Pulmonary artery endothelial cell (primary cell): ENCODE measurements around the gene IGSF21. TPM values are rescaled to one million over a fixed set of nuclear protein-coding genes. Genes with fewer than 3 reads are reported as not detected.

Experiments used
- DNase-seq: peaks from one replicate; pipeline ENCODE4 v3.0.0-alpha.2; 2011; ENCODE audit warnings: low read depth, low spot score
- total RNA-seq: library from RNA; depleted of rRNA; stranded (reverse); fragments of >200 nt; gene quantifications from 2 replicates; pipeline ENCODE4 v1.2.3, GENCODE V29; 2014

The IGSF21 gene
- total RNA-seq, 1 donor from 2014 or later, result not detected

DNA sequence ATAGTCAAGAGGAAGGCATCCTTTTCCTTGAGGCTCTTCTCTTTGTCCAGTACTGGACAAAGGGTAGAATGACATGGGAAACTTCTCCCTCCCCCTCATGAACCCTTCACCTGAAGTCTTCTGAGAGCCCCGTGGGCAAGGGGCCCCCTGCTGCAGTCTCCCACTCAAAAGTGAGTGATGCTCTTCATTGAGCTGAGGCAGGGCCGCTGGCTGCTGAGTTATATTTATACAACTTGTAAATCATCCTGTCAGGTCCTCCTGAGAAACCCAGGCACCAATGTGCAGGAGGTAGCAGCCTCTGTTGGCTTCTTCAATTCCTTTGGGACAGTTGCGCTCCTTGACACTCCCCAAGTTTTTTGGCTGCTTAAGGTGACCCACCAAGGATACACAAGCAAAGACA is 150.2 kb downstream of the IGSF21 start:
- no peak for DNase-seq

DNA sequence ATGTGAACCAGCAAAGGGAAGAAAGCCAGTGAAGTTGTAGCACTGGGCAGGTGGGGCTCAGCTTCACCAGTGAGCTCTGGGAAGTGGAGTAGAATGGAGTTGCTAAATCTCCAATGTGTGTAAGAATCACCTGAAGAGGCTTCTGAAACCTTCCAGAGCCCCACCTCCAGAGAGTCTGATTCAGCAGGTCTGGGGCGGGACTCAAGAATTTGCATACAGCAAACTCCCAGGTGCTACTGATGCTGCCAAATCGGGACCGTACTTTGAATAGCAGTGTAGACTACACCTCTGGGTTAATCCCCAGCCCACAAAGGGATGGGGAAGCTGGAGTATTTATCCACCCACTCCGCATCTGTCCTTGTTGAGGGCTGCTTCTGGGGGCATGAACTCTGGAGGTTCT is 154.3 kb downstream of the IGSF21 start:
- DNase-seq, result no peak

- no peak for DNase-seq
Measured at GRCh38 chr1:18262726-18263125, 155.1 kb downstream of the IGSF21 start.

DNA sequence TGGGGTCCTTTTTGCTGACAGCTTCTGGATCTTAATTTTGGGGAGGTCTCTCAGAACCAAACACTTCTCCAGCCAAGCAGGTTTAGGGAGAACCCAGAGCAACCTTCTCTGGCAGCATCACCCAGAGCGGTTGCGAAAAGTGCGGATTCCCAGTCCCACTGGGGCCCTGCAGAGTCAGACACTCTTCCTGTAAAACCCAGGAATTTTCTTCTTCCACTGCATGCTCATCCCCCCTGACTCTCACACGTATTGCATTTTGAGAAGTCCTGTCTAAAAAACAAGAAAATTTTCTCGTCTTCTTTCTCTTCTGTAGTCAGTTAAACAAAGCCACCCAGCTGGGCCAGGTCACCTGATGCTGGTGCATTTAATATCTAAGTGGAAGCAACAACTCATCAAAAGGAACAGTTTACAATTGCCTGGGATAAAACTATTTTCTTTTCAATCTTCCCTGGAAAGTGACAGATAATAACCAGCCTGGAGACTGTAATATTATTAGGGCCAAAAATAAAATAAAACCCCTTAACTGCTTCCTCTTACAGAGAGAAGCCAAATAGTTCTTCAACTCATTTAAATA is 156.0 kb downstream of the IGSF21 start:
- DNase-seq, result no peak

DNA sequence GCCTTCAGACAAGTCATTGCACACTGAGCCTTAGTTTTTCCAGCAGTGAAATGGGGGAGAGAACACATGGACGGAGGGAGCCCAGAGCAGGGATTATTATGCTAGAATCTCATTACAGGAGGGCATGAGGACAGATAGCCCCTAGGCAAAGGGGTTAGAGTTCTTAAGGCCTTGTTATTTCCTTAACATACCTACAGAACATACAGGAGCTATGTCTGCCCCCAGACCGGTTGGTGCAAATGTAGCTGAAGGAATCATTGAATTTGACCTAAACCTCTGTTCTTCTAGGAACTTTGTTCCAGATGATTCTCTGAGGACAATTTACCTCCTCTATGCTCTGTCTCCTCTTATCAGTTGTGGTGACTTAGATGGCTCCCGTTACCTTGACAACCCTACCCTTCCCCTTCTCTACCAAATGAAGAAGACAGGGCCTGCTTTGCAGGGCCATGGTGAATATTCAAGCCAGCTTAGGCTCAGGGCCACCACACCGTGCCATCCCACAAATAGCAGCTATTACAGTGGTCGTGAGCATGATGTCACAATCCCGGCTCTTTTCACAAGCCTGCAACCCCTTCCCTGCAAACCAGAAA is 156.9 kb downstream of the IGSF21 start:
- DNase-seq, result no peak

DNA sequence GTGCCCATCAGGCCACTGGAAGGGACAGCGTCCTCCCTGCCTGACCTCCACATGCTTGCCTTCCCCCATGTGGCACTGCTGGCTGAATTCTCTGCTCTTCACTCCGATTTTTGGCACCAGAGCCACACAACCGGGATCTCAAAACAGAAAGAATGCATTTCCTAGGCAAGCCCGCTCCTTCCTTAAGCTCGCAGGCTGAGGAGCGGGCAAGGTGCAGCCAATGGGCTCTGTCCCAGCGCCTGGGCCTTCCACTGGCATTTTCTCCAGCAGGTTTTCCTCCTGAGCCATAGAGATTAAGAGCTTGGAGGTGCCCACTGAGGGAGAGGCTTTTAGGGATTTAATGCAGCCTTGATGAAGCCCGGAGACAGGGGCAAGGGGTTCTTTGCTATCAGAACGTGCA is 158.0 kb downstream of the IGSF21 start:
- no peak for DNase-seq

DNA sequence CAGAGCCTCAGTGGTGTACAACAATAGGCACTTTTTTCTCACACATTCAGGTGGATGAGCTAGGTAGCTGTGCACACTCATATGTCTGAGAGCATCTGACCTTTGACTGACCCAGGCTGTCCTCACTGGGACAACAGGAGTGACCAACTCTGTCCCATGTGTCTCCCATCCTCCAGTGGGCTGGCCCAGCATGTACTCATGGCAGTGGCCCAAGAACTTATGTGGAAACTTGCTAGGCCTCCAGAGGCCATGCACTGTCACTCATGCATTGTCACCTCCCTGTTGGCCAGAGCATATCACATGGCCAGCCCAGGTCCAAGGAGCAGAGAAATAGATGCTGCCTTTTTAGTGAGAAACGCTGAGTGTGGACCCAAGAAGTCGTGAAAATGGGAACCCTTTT is 158.8 kb downstream of the IGSF21 start:
- no peak for DNase-seq

GRCh38 chr1:18271336-18271735 is 163.7 kb downstream of the IGSF21 start:
- DNase-seq, result no peak

DNA sequence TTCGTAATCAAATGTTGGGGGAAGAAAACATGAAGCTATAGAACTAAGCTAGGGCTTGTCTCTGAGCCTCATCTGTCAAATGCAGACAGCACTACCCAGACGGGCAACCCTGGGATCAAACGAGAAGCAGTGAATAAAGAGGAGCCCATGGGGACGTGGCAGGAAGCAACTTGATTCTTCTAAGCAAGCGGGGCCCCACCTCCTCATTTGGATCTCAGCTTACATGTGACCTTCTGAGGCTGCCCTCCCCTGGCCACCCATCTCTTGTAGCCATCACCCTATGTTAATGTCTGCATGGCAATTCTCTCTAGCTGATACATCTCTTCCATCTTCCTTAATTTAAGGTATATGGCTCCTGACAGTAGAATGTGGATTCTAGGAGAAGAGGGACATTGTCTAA is 171.3 kb downstream of the IGSF21 start:
- DNase-seq, result no peak

DNA sequence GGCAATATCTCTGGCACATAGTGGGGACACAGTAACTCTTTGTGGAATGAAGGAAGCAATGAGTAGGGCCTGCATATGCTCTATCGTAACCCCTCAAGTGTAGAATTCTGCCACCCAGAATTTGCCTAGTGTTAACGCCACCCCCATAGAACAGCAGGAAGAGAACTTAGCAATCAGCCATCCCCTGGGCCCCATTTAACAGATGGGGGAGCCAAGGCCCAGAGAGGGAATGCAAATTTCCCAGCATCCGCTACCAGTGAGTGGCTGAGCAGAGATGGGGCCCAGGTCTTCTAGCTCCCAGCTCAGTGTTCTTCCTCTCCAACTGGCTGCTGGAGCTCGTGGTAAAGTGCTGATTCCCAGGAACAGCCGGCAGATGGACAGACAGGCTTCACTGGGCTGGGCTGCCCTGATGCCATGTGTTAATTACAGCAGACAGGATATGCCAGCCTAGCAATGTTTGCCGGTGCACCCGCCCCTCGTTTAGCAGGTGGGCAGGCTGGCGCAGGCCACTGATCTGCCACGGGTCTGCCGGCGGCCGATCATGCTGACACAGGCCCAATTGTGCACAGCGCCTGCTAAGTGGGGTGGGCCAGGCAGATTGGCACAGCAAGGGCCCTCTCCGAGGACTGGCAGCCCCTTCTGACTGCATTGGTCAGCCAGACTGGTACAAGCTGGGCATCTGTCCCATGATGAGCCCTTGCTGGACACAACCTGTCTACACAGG is 171.9 kb downstream of the IGSF21 start:
- no peak for DNase-seq

- DNase-seq, result no peak
Measured at GRCh38 chr1:18280956-18281355, 173.4 kb downstream of the IGSF21 start.

GRCh38 chr1:18282851-18283600 is 175.4 kb downstream of the IGSF21 start:
- no peak for DNase-seq

- DNase-seq, result no peak
Measured at GRCh38 chr1:18283601-18284385, 176.2 kb downstream of the IGSF21 start.

- no peak for DNase-seq
Measured at GRCh38 chr1:18284805-18285537, 177.4 kb downstream of the IGSF21 start.

GRCh38 chr1:18285538-18285924 is 177.9 kb downstream of the IGSF21 start:
- DNase-seq, result no peak

DNA sequence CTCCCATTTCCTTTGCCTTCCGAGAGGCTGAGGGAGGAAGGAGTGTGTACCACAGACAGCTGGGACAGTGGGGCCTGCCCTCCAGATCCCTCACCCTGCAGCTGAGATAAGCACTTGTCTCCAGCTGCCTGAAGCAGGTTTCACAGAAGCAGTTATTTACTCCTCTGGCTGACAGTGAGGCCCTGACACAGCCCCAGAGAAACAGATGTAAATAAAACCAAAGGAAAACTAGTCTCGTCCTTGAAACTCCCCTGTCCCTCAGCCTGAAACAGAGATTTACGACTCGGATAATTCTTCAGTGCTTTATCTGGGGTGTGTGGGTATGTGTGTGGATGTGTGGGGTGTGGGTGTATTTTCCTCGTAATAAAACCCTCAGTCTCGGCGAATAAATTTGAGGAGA is 181.1 kb downstream of the IGSF21 start:
- DNase-seq, result no peak

DNA sequence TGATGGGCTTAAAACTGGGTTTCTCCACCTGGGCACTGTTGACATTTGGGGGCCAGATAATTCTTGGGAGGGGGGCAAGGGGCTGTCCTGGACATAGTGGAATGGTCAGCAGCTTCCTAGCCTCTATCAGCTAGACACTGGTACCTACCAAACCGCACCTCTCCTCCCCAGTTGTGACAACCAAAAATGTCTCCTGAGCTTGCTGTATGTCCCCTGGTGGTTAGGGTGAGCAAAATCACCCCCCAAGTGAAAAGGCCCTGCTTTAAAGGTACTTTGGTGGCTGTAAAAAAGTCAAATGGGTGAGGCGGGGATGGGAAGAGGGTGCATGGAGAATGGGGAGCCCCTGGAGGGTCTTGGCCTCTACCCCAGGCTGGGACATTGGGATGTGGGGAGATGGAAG is 182.0 kb downstream of the IGSF21 start:
- DNase-seq, result no peak

DNA sequence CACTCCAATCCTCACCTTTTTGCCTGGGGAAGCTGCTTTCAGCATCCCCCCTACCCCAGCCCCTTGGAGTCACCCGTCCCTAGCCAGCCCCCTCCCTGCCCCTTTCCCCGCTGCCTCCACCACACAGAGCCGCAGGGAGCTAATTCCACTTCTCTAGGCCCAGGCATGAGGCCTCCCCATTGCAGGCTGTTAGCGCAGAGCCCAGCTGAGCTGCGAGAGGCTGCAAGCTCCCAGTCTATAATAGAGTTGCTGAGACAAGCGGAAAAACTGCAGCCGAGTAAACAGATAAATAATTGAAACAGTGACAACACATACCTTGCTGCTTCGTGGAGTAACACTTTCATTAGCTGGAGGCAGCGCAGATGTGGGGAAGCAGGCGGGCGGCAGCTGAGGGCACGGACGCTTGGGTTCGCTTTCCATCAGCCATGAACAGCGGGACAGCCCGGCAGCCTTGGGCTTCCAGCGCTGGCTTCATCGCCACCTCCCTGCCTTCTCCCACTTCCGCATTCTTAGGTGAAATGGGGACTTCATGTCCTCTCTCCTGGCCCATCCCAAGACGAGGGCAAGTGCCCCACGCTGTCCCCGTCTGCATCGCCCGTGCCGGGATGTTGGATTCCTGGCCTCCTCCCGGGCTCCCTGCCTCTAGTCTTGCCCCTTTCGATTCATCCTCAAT is 183.3 kb downstream of the IGSF21 start:
- DNase-seq, result no peak

- no peak for DNase-seq
Measured at GRCh38 chr1:18292531-18292930, 184.9 kb downstream of the IGSF21 start.

- no peak for DNase-seq
Measured at GRCh38 chr1:18293291-18293690, 185.7 kb downstream of the IGSF21 start.
